OCI-LY3 (cell line): Measurements from ENCODE around the gene SLC10A6.

Experiments
- H2AFZ ChIP-seq: fragments of 200-600, 300-600 bp; shearing (Covaris generic); 2 replicates; pipeline ENCODE4 v1.6.0; 2014; ENCODE audit warnings: antibody characterized with exemption, low read depth, low read length
- H3K27ac ChIP-seq: fragments of 200-600, 300-600 bp; sonication (generic); 2 replicates; pipeline ENCODE4 v1.5.1; 2014; ENCODE audit warnings: mild to moderate bottlenecking, low read length, moderate library complexity, mixed read lengths
- H3K27me3 ChIP-seq: fragments of 200-600, 300-600 bp; sonication (generic); 2 replicates; pipeline ENCODE4 v1.6.1; 2014; ENCODE audit warnings: low read depth, low read length, mixed read lengths
- H3K36me3 ChIP-seq: fragments of 200-600, 300-600 bp; sonication (generic); replicated peaks from 2 replicates; pipeline ENCODE3; 2014; ENCODE audit warnings: low read depth, low read length, mixed read lengths
- H3K4me1 ChIP-seq: fragments of 300-600, 200-600 bp; sonication (generic); 2 replicates; pipeline ENCODE4 v1.6.1; 2014; ENCODE audit warnings: low read length, mixed read lengths
- H3K4me2 ChIP-seq: fragments of 200-600, 300-600 bp; sonication (generic); 2 replicates; pipeline ENCODE4 v1.6.1; 2014; ENCODE audit warnings: low read length, mixed read lengths
- H3K4me3 ChIP-seq: fragments of 300-600, 200-600 bp; sonication (generic); 2 replicates; pipeline ENCODE4 v1.5.1; 2014; ENCODE audit warnings: antibody characterized with exemption, mild to moderate bottlenecking, low read length, moderate library complexity
- H3K79me2 ChIP-seq: fragments of 300-600, 200-600 bp; shearing (Covaris generic); 2 replicates; pipeline ENCODE4 v1.6.1; 2014; ENCODE audit warnings: mild to moderate bottlenecking, low read length, mixed read lengths
- H3K9ac ChIP-seq: fragments of 300-600, 200-600 bp; shearing (Covaris generic); 2 replicates; pipeline ENCODE4 v1.6.0; 2014; ENCODE audit warnings: mild to moderate bottlenecking, low read length, moderate library complexity
- H3K9me3 ChIP-seq: fragments of 200-600, 300-600 bp; shearing (Covaris generic); 2 replicates; pipeline ENCODE4 v1.6.1; 2014; ENCODE audit warnings: low read length, mixed read lengths; ENCODE audit not compliant: insufficient read depth
- H4K20me1 ChIP-seq: fragments of 200-600, 300-600 bp; sonication (generic); 2 replicates; pipeline ENCODE4 v1.6.1; 2016; ENCODE audit warnings: low read length, mixed read lengths; ENCODE audit not compliant: insufficient read depth
- CTCF ChIP-seq: fragments of 200-600, 300-600 bp; sonication (generic); IDR thresholded peaks from 2 replicates; pipeline ENCODE4 v1.5.1; 2014; ENCODE audit warnings: antibody characterized with exemption, low read length, low read depth
- EZH2phosphoT487 ChIP-seq: fragments of 200-600 bp; shearing (Covaris generic); IDR thresholded peaks from 2 replicates; pipeline ENCODE4 v1.6.1; 2018; ENCODE audit warnings: antibody characterized with exemption, mixed run types, low read depth

The SLC10A6 gene

GRCh38 chr4:86819561-86819960 lies 29.6 kb downstream of the SLC10A6 start:
- no peaks in the 10 kb centered on the region for H3K27me3 ChIP-seq
- no peak for TF ChIP-seq CTCF
- H4K20me1 ChIP-seq = no peaks in the 10 kb centered on the region
- no peaks in the 10 kb centered on the region for H3K9me3 ChIP-seq
- H3K4me2 ChIP-seq = no peak overlapping the region
- no peaks in the 10 kb centered on the region for H3K4me1 ChIP-seq
- no peak overlapping the region for H3K9ac ChIP-seq
- no peak overlapping the region for H3K27ac ChIP-seq
- no peak overlapping the region for H2AFZ ChIP-seq
- no peaks in the 10 kb centered on the region for H3K36me3 ChIP-seq
- H3K79me2 ChIP-seq = no peaks in the 10 kb centered on the region
- H3K4me3 ChIP-seq = no peak overlapping the region

- H2AFZ ChIP-seq = no peak overlapping the region
- no peaks in the 10 kb centered on the region for H3K4me1 ChIP-seq
- H3K4me3 ChIP-seq = no peak overlapping the region
- H3K9me3 ChIP-seq = no peaks in the 10 kb centered on the region
- H3K36me3 ChIP-seq = no peaks in the 10 kb centered on the region
- H3K27ac ChIP-seq = no peak overlapping the region
- H3K27me3 ChIP-seq = no peaks in the 10 kb centered on the region
- no peak for TF ChIP-seq EZH2phosphoT487
- no peak for TF ChIP-seq CTCF
- H3K4me2 ChIP-seq = no peak overlapping the region
- H4K20me1 ChIP-seq = no peaks in the 10 kb centered on the region
- H3K9ac ChIP-seq = no peak overlapping the region
- H3K79me2 ChIP-seq = no peaks in the 10 kb centered on the region
Observed at GRCh38 chr4:86818841-86819240, 30.3 kb downstream of the SLC10A6 start.

DNA sequence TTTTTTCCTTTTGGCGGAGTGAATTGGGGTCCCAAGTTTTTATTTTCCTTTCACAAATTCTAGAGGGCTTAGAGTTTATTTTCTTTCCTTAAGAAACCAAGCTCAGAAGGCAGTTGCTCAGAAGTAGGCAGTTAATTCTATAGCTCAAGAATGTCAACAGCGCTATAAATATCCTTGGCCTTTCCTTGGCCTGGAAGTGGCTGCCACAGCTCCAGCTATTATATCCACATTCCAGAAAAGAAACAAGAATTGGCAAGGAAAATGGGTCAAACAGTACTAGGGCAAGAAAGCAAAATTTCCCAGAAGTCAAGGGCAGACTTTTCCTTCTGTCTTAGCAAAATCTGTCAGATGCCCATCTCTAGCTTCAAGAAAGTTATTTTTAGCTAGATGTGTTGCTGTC lies 31.0 kb downstream of the SLC10A6 start:
- H3K9ac ChIP-seq = no peak overlapping the region
- H3K4me2 ChIP-seq = no peak overlapping the region
- no peak for TF ChIP-seq CTCF
- TF ChIP-seq EZH2phosphoT487 = no peak
- H3K9me3 ChIP-seq = no peaks in the 10 kb centered on the region
- H2AFZ ChIP-seq = no peak overlapping the region
- no peaks in the 10 kb centered on the region for H4K20me1 ChIP-seq
- H3K4me1 ChIP-seq = no peaks in the 10 kb centered on the region
- no peak overlapping the region for H3K27ac ChIP-seq
- no peaks in the 10 kb centered on the region for H3K36me3 ChIP-seq
- H3K4me3 ChIP-seq = no peak overlapping the region
- no peaks in the 10 kb centered on the region for H3K79me2 ChIP-seq
- no peaks in the 10 kb centered on the region for H3K27me3 ChIP-seq

DNA sequence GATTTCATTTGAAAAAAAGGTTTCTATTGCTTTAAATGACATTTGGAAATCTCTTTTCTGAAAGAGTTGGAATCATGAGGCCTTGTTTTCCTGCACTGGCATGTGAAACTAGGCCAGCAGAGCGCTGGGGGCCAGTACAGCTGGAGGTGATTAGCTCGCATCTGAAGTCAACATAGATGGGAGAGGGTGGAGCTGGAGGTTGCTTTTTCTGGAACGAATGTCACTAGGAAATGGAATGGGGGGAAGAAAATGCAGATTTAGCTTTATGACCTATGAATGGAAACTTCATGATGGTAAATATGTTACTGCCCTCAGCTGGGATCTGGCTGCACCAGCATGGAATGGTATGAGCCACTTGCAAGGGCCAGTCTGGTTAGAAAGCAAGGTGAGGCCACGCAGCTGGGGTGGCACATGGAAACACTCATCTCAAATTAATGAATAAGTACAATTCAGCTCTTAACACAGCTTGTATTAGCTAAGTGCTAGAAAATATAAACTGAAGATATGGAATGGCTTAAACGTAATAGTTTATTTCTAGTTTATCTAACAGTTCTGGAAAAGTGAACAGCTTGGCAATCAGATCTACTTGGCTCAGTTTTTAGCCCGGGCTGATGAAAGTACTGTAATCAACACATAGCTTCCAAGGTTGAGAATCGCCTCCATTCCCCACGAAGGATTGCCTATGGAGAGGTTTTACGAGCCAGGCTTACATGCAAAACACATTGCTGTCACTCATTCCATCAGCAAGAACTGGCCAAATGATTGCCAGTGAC lies 32.5 kb downstream of the SLC10A6 start:
- Histone ChIP-seq H3K79me2 (no peaks in the 10 kb centered on the region), H3K27me3 (no peaks in the 10 kb centered on the region), H3K9ac (no peak overlapping the region), H3K9me3 (no peaks in the 10 kb centered on the region), H3K36me3 (no peaks in the 10 kb centered on the region), H3K4me2 (no peak overlapping the region), H3K27ac (no peak overlapping the region), H3K4me3 (no peak overlapping the region), H3K4me1 (no peaks in the 10 kb centered on the region), H2AFZ (no peak overlapping the region), H4K20me1 (no peaks in the 10 kb centered on the region)
- TF ChIP-seq CTCF = no peak
